HG03039 (cell line): Measurements from ENCODE around the gene SYT9.
A peak's percentile ranks its signal among the peaks of the same experiment; 100 is the strongest.

ENCODE experiments used
- ATAC-seq: cut with Tn5 transposase; IDR thresholded peaks from one replicate; pipeline ENCODE4 v1.9.1; 2021; ENCODE audit warnings: mild to moderate bottlenecking, moderate library complexity; ENCODE audit not compliant: unreplicated experiment

SYT9 gene

GRCh38 chr11:7421136-7421535 lies 169.4 kb downstream of the SYT9 start:
- ATAC-seq, result no peak

GRCh38 chr11:7422544-7423331 lies 171.0 kb downstream of the SYT9 start:
- no peak for ATAC-seq

- ATAC-seq, result no peak
Observed at GRCh38 chr11:7423946-7424345, 172.2 kb downstream of the SYT9 start.

- ATAC-seq, result no peak
Observed at GRCh38 chr11:7427733-7428132, 176.0 kb downstream of the SYT9 start.

GRCh38 chr11:7428196-7428595 lies 176.5 kb downstream of the SYT9 start:
- no peak for ATAC-seq

- ATAC-seq, result no peak
Observed at GRCh38 chr11:7430496-7430895, 178.8 kb downstream of the SYT9 start.

- ATAC-seq, result no peak
Observed at GRCh38 chr11:7435176-7435575, 183.5 kb downstream of the SYT9 start.

- ATAC-seq, result no peak
Observed at GRCh38 chr11:7436146-7436545, 184.4 kb downstream of the SYT9 start.

- ATAC-seq, result no peak
Observed at GRCh38 chr11:7436657-7437056, 185.0 kb downstream of the SYT9 start.

GRCh38 chr11:7437696-7438095 lies 186.0 kb downstream of the SYT9 start:
- ATAC-seq, result no peak

GRCh38 chr11:7439746-7440320 lies 188.1 kb downstream of the SYT9 start:
- no peak for ATAC-seq

- peak; percentile 70 for ATAC-seq
Observed at GRCh38 chr11:7442588-7443215, 191.0 kb downstream of the SYT9 start.

GRCh38 chr11:7444091-7444981 lies 192.6 kb downstream of the SYT9 start:
- no peak for ATAC-seq

- ATAC-seq, result no peak
Observed at GRCh38 chr11:7445564-7445963, 193.9 kb downstream of the SYT9 start.

- no peak for ATAC-seq
Observed at GRCh38 chr11:7448201-7448600, 196.5 kb downstream of the SYT9 start.

- ATAC-seq, result no peak
Observed at GRCh38 chr11:7449211-7449840, 197.6 kb downstream of the SYT9 start.

GRCh38 chr11:7449841-7450214 lies 198.1 kb downstream of the SYT9 start:
- ATAC-seq, result no peak

GRCh38 chr11:7450836-7451235 lies 199.1 kb downstream of the SYT9 start:
- ATAC-seq, result no peak

GRCh38 chr11:7451520-7451919 lies 199.8 kb downstream of the SYT9 start:
- no peak for ATAC-seq

- no peak for ATAC-seq
Observed at GRCh38 chr11:7451952-7452494, 200.3 kb downstream of the SYT9 start.

GRCh38 chr11:7454854-7455253 lies 203.2 kb downstream of the SYT9 start:
- no peak for ATAC-seq
